GM18873 (cell line): ENCODE results near the gene ZFAND5.

Experiments used
- ATAC-seq: cut with Tn5 transposase; IDR thresholded peaks from one replicate; pipeline ENCODE4 v1.9.1; 2021; ENCODE audit warnings: mild to moderate bottlenecking, moderate library complexity, moderate number of reproducible peaks; ENCODE audit not compliant: unreplicated experiment, low FRiP score

The ZFAND5 gene

DNA sequence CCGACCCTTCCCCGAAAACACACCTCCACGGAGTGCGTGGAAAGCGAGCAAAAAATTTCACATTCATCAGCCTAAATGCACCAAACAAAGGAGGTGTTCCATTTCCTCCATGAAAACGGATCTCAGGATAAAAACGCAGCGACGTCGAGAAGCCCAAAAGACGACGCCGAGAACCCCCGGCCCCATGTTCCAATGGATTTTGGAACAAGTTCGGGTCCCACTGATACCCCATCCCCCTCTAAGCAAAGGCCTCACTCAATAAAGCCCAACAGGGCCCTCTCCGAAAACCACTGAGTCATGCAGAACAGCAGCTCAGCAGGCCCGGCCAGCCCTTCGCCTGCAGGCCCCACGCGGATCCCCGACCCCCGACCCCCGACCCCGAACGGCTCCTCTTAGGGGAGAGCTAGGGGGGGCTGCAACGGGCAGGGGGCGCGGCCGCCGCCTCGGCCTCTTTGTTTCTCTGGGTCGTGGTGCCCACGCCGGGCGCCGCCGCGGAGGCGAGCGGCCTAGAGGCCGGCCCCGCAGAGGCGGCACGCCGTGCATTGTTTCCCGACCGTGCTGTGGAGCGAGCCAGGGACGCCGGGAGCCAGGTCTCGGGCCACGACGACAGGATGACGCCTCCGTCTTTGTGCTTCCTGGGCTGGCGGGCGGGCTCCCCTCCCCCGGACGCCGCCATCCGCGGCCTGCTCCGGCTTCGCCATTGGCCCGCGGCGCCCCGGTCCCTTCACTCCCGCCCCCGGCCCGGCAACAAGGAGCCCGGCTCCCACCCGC lies 915 bp downstream of the ZFAND5 start:
- ATAC-seq, result peak; percentile 16

DNA sequence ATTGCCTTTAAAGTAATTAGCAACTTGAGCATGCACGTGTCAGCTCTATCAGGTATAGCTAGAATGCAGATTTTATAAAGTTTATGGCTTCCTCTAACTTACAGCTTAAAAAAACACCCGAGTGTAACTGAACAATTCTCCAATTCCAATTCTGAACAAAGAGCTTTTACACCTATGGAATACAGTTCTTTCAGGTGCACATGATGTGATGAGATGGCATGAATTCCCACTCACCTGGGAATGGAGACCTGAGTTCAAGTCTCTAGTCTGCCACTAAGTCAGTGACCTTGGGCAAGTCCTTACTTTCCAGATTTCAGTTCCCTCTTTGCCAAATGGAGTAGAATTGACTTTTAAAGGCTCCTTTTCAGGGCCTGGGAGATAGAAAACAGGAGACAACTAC lies 1.8 kb downstream of the ZFAND5 start:
- no peak for ATAC-seq

DNA sequence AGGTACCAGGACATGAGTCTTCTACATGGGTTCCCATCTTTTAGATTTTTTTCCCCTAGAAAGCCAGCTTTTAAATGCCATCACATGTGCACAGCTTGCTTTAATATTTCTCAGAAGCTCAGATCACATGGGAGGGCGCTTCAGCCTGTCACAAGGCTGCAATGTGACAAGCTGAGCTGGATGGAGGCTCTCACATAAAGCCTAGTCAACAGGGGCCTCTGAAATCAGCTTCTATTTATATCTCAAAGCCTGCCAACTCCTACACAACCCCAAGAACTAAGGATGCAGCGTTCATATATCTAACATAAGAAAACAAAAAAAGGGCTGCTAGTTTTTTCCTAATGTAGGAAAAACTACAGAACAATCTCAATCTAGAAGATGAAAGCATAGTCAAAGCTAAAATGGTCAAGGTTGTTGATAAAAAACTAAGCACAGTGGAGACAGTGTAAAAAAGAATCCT lies 2.3 kb downstream of the ZFAND5 start:
- peak; percentile 37 for ATAC-seq

DNA sequence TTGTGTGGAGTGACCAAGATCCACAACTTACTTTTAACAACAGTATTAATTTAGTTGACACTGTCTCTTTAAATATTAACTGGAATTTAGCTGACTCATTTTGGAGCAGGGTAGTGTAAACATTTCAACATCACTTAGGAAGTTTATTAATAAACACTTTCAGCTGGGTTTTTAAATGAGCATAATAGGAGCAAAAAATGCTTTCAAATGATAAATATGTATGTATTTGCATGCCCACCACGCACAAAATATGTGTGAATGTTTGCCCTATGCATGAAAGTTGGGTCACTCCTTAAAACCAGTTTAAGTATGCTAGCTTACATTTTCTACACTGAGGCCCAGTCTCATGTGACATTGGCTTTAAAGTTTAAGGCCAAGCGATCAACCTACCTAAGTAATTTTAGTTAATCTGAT lies 2.9 kb downstream of the ZFAND5 start:
- ATAC-seq, result no peak

DNA sequence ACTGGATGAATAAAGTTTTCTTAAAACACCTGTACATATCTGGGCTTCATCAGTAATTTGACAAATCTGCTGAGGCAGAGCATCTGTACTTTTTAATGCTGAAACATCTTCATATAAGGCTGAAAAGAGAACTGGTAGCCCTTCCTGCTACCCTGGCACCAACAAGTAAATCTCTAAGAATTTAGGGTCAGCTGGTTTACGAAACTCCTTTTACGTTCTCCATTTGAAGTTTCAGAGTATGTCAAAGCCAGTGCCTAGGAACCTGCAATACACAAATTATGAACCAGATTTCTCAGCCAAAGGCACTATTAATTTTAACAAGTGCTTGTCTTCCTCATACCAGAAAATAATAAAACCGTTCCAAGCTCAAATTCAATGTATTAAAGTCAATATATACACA lies 3.8 kb downstream of the ZFAND5 start:
- no peak for ATAC-seq

DNA sequence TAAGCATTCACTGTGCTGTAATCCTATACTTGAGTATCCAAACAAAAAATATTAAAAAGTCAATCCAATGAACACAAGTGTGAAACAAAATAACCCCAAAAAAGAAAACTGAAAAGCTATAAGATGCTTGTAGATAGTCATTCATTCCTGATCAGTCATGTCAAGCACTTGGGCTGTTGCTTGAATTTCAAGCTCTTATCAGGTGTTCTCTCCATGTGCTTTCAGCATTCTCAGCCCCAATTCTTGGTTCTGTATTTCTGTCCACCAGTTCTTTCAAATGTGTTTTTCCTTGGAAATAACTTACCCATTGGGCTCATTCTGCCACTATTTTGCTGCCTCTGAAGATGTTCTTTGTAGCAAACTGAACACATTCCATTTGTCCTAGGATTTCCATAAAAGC lies 4.7 kb downstream of the ZFAND5 start:
- ATAC-seq, result no peak

DNA sequence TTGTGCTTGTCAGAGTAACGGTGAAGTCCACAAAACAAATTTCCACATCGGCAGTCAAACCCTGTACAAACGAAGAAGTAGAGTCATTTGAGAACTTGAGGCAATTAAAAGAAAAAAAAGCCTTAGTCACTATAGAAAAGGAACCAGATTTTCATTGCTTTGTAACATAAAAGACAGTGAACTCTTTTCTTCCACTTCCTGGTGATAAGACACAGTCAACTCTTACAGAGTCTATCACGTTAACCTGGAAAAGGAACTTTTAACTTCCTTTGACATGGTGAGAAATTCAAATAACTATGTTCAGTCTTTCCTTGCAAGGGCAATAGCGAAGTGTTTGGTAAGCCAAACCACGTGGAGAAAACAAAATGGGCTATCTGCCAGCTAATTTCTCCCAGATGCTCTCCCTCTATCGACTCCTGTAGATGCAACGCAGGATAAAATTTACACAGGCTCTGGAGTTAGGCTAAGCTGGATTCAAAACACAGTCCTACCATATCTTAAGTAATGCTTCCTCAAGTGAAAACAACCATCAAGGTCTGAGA lies 8.9 kb downstream of the ZFAND5 start:
- no peak for ATAC-seq

DNA sequence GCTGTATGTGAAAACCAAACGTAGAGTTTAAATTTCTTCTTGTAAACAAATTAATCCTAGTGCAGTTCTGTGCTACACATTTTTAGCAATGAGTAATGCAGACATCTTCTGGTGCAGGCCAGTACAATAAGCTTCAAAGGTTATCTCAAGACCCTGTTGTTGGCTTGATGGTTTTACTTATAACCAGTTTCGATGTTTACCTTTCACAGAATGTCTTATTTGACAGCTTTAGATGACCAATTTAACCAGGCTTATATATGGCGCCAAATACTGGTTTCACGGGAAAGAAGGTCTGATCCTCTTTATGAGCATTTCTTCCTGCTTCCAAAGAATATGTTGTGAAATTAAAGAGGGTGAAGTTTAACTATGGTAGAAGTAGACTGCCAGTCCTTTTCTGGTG lies 9.9 kb downstream of the ZFAND5 start:
- no peak for ATAC-seq

DNA sequence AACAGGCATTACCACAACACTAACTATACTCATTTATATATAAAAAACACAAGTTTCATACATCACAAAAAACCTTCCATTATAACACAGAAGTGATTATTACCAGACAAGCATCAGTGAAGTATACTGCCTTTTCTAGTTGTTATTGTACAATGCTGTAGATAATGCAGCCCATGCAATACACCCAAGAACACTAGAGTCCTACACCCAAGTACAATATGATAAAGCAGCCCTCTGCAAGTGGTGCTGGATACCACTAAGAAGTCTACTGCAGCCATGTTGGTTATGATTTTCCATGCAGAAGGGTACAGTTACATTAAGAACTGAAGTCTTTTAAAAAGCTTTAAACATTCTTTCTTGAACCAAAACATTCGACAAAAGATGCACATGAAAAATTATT lies 10.3 kb downstream of the ZFAND5 start:
- no peak for ATAC-seq

DNA sequence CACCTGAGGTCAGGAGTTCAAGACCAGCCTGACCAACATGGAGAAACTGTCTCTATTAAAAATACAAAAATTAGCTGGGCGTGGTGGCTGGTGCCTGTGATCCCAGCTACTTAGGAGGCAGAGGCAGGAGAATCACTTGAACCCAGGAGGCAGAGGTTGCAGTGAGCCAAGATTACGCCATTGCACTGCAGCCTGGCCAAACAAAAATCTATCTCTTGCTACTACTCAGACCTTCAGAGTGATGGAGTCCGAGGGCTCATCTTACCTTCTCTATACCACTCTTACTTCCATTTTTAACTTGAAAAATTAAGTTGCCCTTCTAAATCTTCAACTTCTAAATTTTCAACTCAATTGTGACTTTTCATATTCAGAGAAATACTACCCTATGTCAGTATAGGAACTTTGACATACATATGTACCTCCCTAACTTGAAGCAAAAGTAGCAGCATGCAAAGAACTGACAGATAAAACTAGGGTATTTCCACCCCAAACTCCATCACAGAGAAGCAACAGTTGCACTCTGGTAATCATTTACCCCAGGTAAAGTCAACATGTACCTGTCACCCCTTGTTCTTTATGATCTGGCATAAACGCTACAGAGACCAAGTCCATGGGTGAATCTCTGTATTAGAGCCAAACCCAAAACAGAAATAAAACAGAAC lies 11.4 kb downstream of the ZFAND5 start:
- ATAC-seq, result peak; percentile 52

DNA sequence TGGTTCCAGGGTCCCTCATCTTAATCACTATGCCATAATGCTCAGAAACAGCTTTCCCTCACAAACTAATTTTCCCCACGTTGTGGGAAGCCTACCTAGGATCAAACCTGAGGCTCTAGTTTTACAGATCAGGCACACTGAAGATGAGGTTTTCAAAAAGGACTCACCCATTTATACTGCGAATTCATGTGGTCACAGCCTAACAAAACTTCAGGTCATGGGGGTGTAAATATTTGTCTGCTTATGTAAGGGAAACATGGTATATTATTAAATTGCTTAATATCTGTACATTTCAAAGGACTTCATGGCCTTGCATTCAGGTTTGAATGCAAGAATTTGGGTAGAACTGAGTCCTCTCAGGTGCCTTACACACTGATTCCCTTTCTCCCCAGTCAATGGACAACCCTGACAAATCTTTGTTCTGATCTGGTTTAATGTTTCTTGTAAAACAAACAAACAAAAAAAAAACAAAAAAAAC lies 12.1 kb downstream of the ZFAND5 start:
- ATAC-seq, result no peak

DNA sequence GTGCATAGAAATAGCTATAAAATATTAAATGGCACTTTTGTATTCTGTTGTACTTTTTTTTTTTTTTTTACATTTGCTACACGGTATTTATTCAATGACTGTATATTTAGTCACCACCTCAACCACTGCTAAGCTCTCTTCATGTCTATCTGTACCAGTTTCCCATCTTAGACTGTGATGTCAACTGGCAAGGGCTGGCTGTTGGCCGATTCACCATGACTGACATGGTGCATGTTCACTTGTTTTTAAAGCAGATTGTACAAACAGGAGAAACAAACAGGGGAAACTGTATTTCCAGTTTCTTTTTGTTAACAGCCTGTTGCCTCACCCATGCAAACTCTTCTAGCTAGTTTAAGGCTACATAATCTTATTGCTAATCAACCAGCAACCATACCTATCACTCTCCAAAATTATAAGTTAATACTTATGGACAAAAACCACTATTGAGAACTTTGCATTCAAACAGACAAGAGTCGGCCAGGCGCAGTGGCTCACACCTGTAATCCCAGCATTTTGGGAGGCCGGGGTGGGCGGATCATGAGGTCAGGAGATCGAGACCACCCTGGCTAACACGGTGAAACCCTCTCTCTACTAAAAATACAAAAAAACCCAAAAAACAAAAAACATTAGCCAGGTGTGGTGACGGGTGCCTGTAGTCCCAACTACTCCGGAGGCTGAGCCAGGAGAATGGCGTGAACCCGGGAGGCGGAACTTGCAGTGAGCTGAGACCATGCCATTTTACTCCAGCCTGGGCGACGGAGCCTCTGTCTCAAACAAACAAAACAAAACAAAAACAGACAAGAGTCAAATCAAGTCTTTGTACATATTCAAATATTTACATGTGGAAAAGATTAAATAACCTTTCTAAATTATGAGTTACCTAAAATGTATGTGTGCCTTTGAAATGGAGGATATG lies 13.2 kb downstream of the ZFAND5 start:
- ATAC-seq, result no peak

DNA sequence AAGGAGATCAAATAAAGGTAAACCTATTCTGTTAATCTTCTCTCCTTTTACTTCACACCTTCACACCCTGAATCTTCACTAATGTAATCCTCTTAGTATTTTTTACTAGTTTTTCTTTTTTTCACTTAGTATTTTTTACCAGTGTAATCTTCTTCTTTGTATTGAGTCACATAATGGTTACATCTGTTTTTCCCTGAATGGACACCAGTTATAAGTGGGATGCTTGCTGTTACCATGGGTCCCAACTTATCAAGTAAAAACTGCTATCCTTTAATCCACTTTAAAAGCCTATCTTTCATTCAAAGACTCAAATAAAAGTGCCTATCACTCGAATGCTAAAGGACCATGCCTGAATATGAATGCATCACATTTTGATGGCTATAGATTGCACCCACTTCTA lies 15.1 kb downstream of the ZFAND5 start:
- ATAC-seq, result no peak

DNA sequence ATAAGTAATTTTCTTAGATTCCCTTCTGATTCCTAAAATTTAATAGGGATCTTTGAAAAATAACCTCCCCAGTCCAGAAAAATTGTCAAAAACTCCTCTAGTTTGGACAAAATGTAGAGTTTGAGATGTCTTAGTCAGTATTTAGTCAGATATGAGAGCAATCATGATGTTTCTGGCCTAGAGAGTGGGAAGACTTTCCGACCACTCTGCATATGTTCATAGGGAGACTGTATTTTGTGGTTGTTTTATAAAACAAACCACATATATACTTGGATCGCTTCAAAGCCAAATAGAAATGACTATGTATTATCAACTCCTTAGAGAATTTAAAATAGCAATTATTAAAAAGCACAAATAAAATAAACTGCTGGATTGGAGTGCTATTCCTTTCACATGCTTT lies 15.8 kb downstream of the ZFAND5 start:
- ATAC-seq, result no peak

DNA sequence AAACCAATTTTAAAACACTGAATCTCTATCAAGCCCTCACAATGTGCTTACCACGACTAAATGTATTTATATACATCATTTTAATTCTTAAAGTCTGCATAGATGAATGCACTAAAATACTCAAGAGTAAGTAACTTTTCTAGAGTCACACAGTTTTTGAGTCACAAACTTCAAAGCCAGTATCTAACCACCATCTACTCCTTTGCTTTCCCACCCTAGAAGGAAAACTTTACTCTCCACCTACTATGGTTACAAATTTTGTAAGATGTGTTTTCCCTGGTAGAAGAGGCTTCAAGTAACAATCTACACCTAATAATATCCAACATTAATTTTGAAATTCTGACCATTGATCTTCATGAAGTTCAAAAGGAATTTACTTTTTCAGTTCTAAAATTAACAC lies 18.7 kb downstream of the ZFAND5 start:
- ATAC-seq, result no peak

DNA sequence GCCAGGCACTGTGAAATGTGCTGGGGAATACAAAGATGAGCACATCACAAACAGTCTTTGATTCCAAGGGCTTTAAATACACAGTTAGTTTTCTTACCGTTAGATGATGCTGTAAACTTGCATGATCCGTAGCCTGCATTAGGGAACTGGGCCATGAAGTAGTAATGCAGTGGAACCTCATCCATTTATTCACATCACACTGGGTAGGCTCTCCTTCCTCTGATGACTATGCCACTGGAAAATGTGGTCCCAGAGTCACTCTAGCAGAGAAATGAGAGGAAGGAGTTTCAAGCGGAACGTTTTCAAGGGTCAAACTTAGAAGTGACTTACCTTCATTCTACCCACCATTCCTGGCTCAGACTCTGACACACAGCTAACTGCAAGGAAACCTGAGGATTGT lies 26.4 kb downstream of the ZFAND5 start:
- ATAC-seq, result no peak

DNA sequence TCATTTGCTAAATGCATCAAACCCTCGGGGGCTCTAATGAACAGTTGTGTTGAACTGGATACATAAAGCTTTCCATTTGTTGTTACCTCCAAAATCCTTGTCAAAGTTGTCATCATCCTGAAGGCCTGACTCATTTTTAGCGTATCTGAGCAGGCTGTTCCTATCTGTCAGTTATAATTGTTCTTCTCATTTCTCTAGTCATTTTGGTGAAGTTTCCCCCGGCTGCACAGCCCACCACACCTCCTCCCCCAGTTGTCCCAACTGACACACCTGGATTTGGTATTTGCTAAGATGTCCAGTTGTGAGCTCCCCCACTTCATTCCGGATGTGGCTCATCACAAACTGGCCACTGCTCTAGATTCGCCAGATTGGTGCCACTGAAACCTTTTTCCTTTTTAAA lies 27.7 kb downstream of the ZFAND5 start:
- ATAC-seq, result no peak

DNA sequence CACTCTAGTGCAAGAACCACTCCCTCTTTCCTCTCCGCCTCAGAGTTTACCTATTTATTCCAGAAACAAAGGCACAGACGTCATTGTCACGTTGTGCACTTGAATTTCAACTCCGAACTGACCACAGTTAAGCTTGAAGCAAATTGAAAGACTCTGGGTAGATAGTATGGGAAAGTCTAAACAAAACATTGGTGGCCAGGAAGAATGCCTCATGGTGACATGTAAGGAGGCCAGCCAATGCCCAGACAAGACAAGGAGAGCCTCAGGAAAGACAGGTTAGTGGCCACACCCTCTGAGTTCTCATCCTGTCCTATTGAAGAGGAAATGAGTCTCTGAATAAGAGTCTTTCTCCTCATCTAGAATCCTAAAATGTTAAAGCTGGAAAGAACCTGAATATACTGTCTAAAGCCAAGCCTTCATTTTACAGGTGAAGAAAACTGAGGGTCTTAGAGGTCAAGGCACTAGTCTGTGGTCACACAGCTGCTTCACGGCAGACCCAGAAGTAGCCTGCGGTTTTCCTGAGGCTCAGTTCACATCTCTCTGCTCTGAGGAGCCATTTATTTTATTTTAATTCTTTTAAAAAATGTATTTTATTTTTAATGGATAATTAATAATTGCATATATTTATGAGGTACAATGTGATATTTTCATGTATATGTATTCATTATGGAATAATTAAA lies 30.2 kb downstream of the ZFAND5 start:
- ATAC-seq, result no peak

DNA sequence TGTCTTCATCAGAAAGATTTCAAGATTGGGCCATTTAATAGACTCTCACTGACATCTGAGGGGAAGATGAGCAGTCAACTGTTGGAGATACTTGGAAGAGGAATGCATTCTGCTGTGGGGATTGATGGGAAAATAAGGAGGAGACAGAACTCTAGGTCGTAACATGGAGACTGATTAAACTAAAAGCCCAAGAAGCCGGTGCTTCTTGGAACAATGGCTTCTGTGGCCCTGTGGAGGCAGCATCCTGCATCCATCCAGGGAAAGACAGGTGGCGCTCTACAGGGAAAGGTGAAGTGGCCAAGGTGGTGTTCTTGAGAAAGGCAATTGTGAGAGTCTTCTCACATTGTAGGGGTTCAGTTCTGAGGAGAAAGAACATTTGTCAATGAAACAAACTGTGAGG lies 31.3 kb downstream of the ZFAND5 start:
- ATAC-seq, result no peak

DNA sequence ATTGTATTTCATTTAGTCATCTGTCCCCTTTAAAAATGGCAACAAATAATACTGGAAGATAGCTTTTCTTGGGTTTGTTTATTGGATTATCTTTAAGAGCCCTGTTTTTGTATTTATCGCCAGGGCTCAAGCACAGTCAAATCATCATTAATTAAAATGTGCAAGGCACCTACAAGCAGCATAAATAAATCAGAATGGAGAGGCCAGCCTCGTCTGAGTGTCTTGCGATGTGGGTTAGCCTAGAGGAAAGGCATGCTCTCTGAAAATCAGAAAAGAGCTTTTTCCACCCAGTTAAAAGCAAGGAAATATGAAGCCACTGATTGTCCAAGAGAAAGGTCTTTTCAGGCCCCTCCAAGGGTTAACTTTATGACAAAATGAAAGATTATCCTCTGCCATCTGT lies 31.8 kb downstream of the ZFAND5 start:
- ATAC-seq, result no peak
